ENCODE results near the gene GLI3. TPM values are rescaled to one million over a fixed set of nuclear protein-coding genes. Genes with fewer than 3 reads are reported as not detected.

GLI3 gene
- polyA plus RNA-seq, 1 of the 3 experiments (the other 2 are of a cell fraction), result 0.08 TPM

DNA sequence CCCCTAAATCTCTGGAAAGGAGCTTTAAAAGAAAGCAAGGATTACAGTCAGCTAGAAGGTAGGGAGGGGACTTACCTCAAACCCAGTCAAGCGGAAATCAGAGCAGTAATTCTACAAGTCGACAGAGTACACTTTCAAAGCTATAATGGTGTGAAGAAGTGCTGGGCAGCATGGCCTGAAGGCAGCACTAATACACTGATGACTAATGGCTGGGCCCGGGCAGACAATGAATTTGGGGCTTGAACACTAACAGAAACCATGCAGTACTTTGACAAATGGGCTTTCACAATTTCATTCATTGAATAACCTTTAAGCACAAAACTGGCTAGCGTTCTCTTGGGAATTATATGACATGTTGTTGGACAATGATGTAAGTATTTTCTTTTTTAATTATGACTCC, 4.7 kb downstream of the GLI3 start:
- Histone ChIP-seq H3K4me1 (ENCODE audit: control insufficient read depth in 1 of 2, insufficient read depth in 2 of 2, low read depth in 1 of 2, low read length in 1 of 2) (no peaks in the 10 kb centered on the region; a peak in 2 of 4 replicates), H3K9me2 (no peaks in the 10 kb centered on the region), H3K27me3 (ENCODE audit: insufficient read depth) (peaks cover 88% of the 10 kb centered on the region), H3K4me2 (no peak overlapping the region), H3K9me3 (no peaks in the 10 kb centered on the region), H3K79me2 (ENCODE audit: insufficient read depth) (no peaks in the 10 kb centered on the region), H4K20me1 (ENCODE audit: insufficient read depth) (no peaks in the 10 kb centered on the region), H3K27ac (ENCODE audit: low read depth in 2 of 2, low read length in 1 of 2) (no peak overlapping the region), H3K4me3 (ENCODE audit: low read depth in 2 of 2, low read length in 1 of 2) (no peak overlapping the region), H3K36me3 (replicated peaks in 1 of 2; ENCODE audit: control insufficient read depth in 1 of 2, insufficient read depth in 2 of 2, low read length in 1 of 2) (no peaks in the 10 kb centered on the region), H3K9ac (no peak overlapping the region), H3F3A (replicated peaks; ENCODE audit: insufficient read depth) (no peaks in the 10 kb centered on the region), H2AFZ (ENCODE audit: low read depth) (no peak overlapping the region)
- DNase-seq, result no peak
- ChIA-PET CTCF (no interaction called here), POLR2A (no interaction called here)
- TF ChIP-seq FOSL2 (IDR thresholded peaks at IDR 0.05; ENCODE audit: borderline replicate concordance, low read depth) (no peak), FOXJ3 (CRISPR knock-in tag; IDR thresholded peaks at IDR 0.05) (no peak)
- 12% methylated on average over 4 of the region's 4 CpGs for WGBS (ENCODE audit: low lambda C conversion rate)

GRCh38 chr7:42231043-42231787, 5.8 kb downstream of the GLI3 start:
- Histone ChIP-seq H3K36me3 (replicated peaks in 1 of 2; ENCODE audit: control insufficient read depth in 1 of 2, insufficient read depth in 2 of 2, low read length in 1 of 2) (no peaks in the 10 kb centered on the region), H3K4me1 (ENCODE audit: control insufficient read depth in 1 of 2, insufficient read depth in 2 of 2, low read depth in 1 of 2, low read length in 1 of 2) (no peaks in the 10 kb centered on the region; a peak in 1 of 4 replicates), H3K4me2 (no peak overlapping the region), H3K27me3 (ENCODE audit: insufficient read depth) (peaks cover 90% of the 10 kb centered on the region), H3K9me3 (no peaks in the 10 kb centered on the region), H2AFZ (ENCODE audit: low read depth) (no peak overlapping the region), H4K20me1 (ENCODE audit: insufficient read depth) (no peaks in the 10 kb centered on the region), H3F3A (replicated peaks; ENCODE audit: insufficient read depth) (no peaks in the 10 kb centered on the region), H3K9ac (no peak overlapping the region), H3K79me2 (ENCODE audit: insufficient read depth) (no peaks in the 10 kb centered on the region), H3K4me3 (ENCODE audit: low read depth in 2 of 2, low read length in 1 of 2) (no peak overlapping the region), H3K9me2 (no peaks in the 10 kb centered on the region), H3K27ac (ENCODE audit: low read depth in 2 of 2, low read length in 1 of 2) (no peak overlapping the region)
- WGBS (ENCODE audit: low lambda C conversion rate), result 0% methylated on average over 1 of the region's 1 CpG
- ChIA-PET CTCF (interaction anchor here (0.8 kb wide), 2 partner anchors 25 to 45 kb away, joined by 3 to 4 read pairs; no protein-coding TSS in a partner anchor), POLR2A (no interaction called here)
- DNase-seq, result no peak
- TF ChIP-seq, protein P1, sequence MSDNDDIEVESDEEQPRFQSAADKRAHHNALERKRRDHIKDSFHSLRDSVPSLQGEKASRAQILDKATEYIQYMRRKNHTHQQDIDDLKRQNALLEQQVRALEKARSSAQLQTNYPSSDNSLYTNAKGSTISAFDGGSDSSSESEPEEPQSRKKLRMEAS (IDR thresholded peaks at IDR 0.05; ENCODE audit: low read depth), result no peak
- TF ChIP-seq MEF2A (IDR thresholded peaks at IDR 0.05; ENCODE audit: borderline replicate concordance, low read depth) (no peak), CHD2 (IDR thresholded peaks at IDR 0.05; ENCODE audit: low read length, partially characterized antibody) (no peak), IRF3 (IDR thresholded peaks at IDR 0.05; ENCODE audit: low read depth, low read length) (no peak), SMC3 (IDR thresholded peaks at IDR 0.05; ENCODE audit: low read depth, low read length) (no peak), RXRA (IDR thresholded peaks at IDR 0.05; ENCODE audit: borderline replicate concordance, low read depth) (no peak), USF2 (IDR thresholded peaks at IDR 0.05; ENCODE audit: borderline replicate concordance, low read depth, low read length) (no peak), TCF12 (IDR thresholded peaks at IDR 0.05) (no peak), TEAD4 (IDR thresholded peaks at IDR 0.05; ENCODE audit: borderline replicate concordance, insufficient read depth) (no peak), NFIC (IDR thresholded peaks at IDR 0.05; ENCODE audit: borderline replicate concordance) (no peak), CTCF (IDR thresholded peaks at IDR 0.05) (no peak), TAF1 (IDR thresholded peaks at IDR 0.05; ENCODE audit: borderline replicate concordance, low read depth, low read length) (no peak), GATA2 (CRISPR knock-in tag; IDR thresholded peaks at IDR 0.05) (no peak), MXI1 (IDR thresholded peaks at IDR 0.05; ENCODE audit: low read depth, low read length) (no peak), RAD21 (IDR thresholded peaks at IDR 0.05; ENCODE audit: low read length) (no peak), PBX3 (IDR thresholded peaks at IDR 0.05) (no peak), GABPA (IDR thresholded peaks at IDR 0.05; ENCODE audit: low read depth) (no peak), NRF1 (IDR thresholded peaks at IDR 0.05; ENCODE audit: low read depth, low read length) (no peak), ELF1 (IDR thresholded peaks at IDR 0.05) (no peak), FOXJ3 (CRISPR knock-in tag; IDR thresholded peaks at IDR 0.05) (no peak)

Data from SK-N-SH (cell line).